ENCODE measurements around the gene EFS. TPM values are rescaled to one million over a fixed set of nuclear protein-coding genes. Genes with fewer than 3 reads are reported as not detected.

Gene EFS
- total and polyA plus RNA-seq, 2 of the 8 experiments (the other 6 are each of a cell fraction or from before 2014, with no cell fraction given): 27.8 to 28.6 TPM

DNA sequence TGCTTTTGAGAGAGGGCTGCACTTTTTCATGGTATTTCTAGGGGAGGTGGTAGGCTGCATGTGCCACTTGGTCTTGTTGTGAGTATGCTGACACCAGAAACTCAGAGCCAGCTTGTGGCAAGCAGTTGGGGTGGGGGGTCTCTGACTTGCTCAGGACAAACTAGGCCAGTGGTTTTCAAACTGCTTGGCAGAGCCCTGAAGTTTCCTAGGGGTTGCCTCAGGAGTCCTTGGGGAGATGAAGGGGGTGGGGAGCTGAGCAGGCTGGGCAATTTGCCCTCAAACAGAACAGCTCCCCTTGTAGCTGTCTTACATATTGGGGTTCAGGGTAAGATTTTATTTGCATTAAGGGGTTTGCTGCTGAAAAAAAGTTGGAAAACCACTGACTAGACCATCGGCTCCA lies 54.4 kb downstream of the EFS start:
- Histone ChIP-seq H3K27ac (ENCODE audit: low read depth, low read length) (no peak overlapping the region), H3K4me1 (replicated peaks in 1 of 4; ENCODE audit: control insufficient read depth in 3 of 4, insufficient read depth in 4 of 4, low read length in 3 of 4) (no peaks in the 10 kb centered on the region; a peak in 1 of 7 replicates), H3K4ac (replicated peaks; ENCODE audit: insufficient read length, low read depth, low read length) (no peak overlapping the region), H3K23ac (ENCODE audit: insufficient read length) (no peak overlapping the region), H4K8ac (ENCODE audit: extremely low read depth, insufficient read depth, low read length) (no peak overlapping the region), H2BK12ac (ENCODE audit: low read depth, low read length) (no peak overlapping the region), H4K20me1 (replicated peaks in 1 of 2; ENCODE audit: control insufficient read depth in 1 of 2, insufficient read depth in 2 of 2, low read length in 2 of 2) (peaks cover 0 to 5% of the 10 kb centered on the region in 2 experiments), H2BK120ac (replicated peaks; ENCODE audit: low read depth, low read length) (no peak overlapping the region), H3K14ac (ENCODE audit: insufficient read length) (no peak overlapping the region), H2BK15ac (ENCODE audit: low read length) (no peak overlapping the region), H3K9ac (replicated peaks in 1 of 4; ENCODE audit: extremely low read depth in 1 of 4, low read depth in 3 of 4, low read length in 3 of 4) (no peak overlapping the region), H2AFZ (ENCODE audit: low read length) (no peak overlapping the region), H3K4me3 (ENCODE audit: extremely low read depth in 1 of 4, insufficient read depth in 2 of 4, low read depth in 3 of 4, low read length in 4 of 4) (no peak overlapping the region), H3K23me2 (ENCODE audit: low read depth, low read length) (peaks cover 5% of the 10 kb centered on the region; the same call in 1 of the 2 replicates), H3K79me1 (ENCODE audit: low read depth, low read length) (peaks cover 2% of the 10 kb centered on the region; the same call in 1 of the 2 replicates), H3K36me3 (ENCODE audit: control insufficient read depth in 2 of 4, insufficient read depth in 4 of 4, low read length in 3 of 4) (peaks cover 0 to 5% (median 1%) of the 10 kb centered on the region in 4 experiments; a peak in 4 of 8 replicates), H3K4me2 (ENCODE audit: insufficient read depth in 1 of 2, low read depth in 2 of 2, low read length in 2 of 2) (no peak overlapping the region), H2AK5ac (ENCODE audit: low read depth, low read length) (no peak overlapping the region), H4K5ac (ENCODE audit: insufficient read length, low read depth, low read length) (no peak overlapping the region), H4K91ac (replicated peaks; ENCODE audit: insufficient read length, low read length) (no peak overlapping the region), H3K56ac (replicated peaks; ENCODE audit: insufficient read length, low read depth, low read length) (no peak overlapping the region), H2BK5ac (ENCODE audit: low read depth, low read length) (no peak overlapping the region), H3K79me2 (ENCODE audit: control insufficient read depth in 1 of 2, insufficient read depth in 2 of 2, low read length in 2 of 2) (peaks cover 0 to 2% of the 10 kb centered on the region in 2 experiments; a peak in 1 of 4 replicates), H3K27me3 (replicated peaks in 1 of 4; ENCODE audit: control insufficient read depth in 3 of 4, extremely low read depth in 1 of 4, insufficient read depth in 3 of 4, low read length in 3 of 4) (no peaks in the 10 kb centered on the region), H3K18ac (ENCODE audit: extremely low read depth, low read length) (no peak overlapping the region), H3K9me3 (ENCODE audit: insufficient read depth in 2 of 2, low read depth in 1 of 2, low read length in 1 of 2) (no peaks in the 10 kb centered on the region), H2BK20ac (ENCODE audit: low read length) (no peak overlapping the region)
- ChIA-PET POLR2A (ENCODE audit: partially characterized antibody) (interaction anchor here (1.0 to 3.0 kb wide), 4 partner anchors 8 to 81 kb away, joined by 3 to 17 read pairs (median 6); partner anchors contain the start of gene PPP1R3E), CTCF (ENCODE audit: partially characterized antibody) (interaction anchor here (1.0 to 1.4 kb wide), 3 partner anchors 69 to 242 kb away, joined by 3 to 4 read pairs (median 3); partner anchors contain the start of gene CEBPE)
- FAIRE-seq (no peak), DNase-seq (ENCODE audit: low read depth in 1 of 2, low spot score in 2 of 2) (no peak)
- WGBS, 2 experiments (ENCODE audit: extremely low coverage in 1 of 2, insufficient coverage in 1 of 2, insufficient read length in 1 of 2, insufficient replicate concordance in 2 of 2, low coverage in 1 of 2, low lambda C conversion rate in 2 of 2, missing lambda C conversion rate in 1 of 2): no CpG with 5 or more reads among the region's 1 CpG
- TF ChIP-seq CREB1 (IDR thresholded peaks at IDR 0.05): no peak
- no peak for TF ChIP-seq RFX5 (IDR thresholded peaks at IDR 0.05; ENCODE audit: borderline replicate concordance, low read depth, low read length)
